ENCODE data around the gene ZNF385C. TPM values are rescaled to one million over a fixed set of nuclear protein-coding genes. Genes with fewer than 3 reads are reported as not detected.

ZNF385C gene
- total RNA-seq (2021; ENCODE audit: unreplicated experiment): 1.1 TPM
- 0.76 and 1.2 TPM in 2 replicates for polyA plus RNA-seq (2012)
- Bru-seq, nascent RNA: percentile 18 among the genes with signal in this experiment
- percentile 22 among the genes with signal in this experiment for BruChase-seq, experiment 1, labeled RNA remaining after a 6-hour chase
- percentile 26 among the genes with signal in this experiment for BruChase-seq, experiment 2, labeled RNA remaining after a 2-hour chase
- long read RNA-seq, partial matches to known transcripts: 0 of 1 reads
- long read RNA-seq, other reads (novel, unspliced or antisense): 1 of 1 reads

DNA sequence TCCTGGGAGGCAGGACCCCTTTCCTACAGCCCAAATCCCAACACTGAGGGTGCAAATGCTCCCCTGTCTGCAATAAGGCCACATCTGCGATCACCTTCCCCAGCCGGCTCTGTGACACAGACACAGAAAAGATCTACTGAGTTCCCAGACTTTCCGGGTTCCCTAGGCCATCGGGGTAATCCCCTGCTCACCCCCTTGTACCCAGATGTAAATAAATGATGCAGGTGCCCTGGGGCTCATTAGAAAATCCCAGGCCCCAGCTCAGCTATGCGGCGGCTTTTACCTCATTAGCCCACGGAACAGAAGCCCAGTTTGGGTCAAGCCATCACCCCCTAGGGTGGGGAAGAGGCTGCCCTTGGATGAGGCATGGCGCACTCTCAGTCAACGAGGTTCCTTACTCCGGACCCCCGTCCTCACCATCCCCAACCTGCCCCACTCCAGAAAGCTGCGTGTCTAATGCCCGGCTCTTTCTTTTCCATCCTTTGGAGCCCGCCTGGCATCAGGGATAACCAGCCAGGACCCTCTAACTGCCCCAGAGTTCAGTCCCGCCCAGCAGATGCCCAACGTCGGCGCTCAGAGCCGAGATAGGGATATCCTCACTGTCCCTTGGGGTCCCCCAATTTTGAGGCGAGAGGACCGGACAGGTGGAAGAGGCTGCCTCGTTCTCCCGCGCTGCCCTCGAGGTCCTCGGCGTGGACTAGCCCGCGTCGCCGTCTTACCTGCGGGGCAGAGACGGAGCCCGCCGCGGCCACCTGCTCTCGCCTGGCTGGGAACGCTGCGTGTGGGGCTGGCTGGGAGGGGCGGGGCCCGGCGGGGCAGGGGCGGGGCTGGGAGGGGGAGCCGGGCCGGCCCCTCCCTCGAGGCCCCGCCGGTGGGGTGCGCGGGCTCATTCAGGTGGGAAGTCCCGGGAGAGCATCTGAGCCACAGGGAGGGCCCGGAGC is at the start of gene ZNF385C:
TSS of gene ZNF385C (minus strand) at position 783 of the 941 bp plus-strand sequence. CDS start 35,417 bp downstream, outside the sequence.
- Histone ChIP-seq H3K4me2 (ENCODE audit: low read length) (no peak within 1 kb of the TSS), H3K9me3 (ENCODE audit: control insufficient read depth in 1 of 2, insufficient read depth in 1 of 2, low read depth in 1 of 2, low read length in 2 of 2) (no peaks in the 10 kb centered on the region), H3K4me1 (ENCODE audit: control insufficient read depth in 1 of 2, insufficient read depth in 2 of 2, low read length in 2 of 2) (peaks cover 0 to 8% of the 10 kb centered on the region in 2 experiments; a peak in 3 of 4 replicates), H3K9ac (ENCODE audit: low read length) (no peak within 1 kb of the TSS), H3K4me3 (replicated peaks in 1 of 2; ENCODE audit: low read depth in 1 of 2, low read length in 2 of 2) (no peak within 1 kb of the TSS), H2AFZ (ENCODE audit: low read depth, low read length, poor library complexity, severe bottlenecking) (no peak within 1 kb of the TSS), H3K79me2 (ENCODE audit: insufficient read depth, low read length) (no peaks in the 10 kb centered on the region), H4K20me1 (ENCODE audit: insufficient read depth) (no peaks in the 10 kb centered on the region), H3K27ac (ENCODE audit: low read depth, low read length) (no peak within 1 kb of the TSS), H3K27me3 (ENCODE audit: insufficient read depth, low read length) (no peaks in the 10 kb centered on the region), H3K9me2 (ENCODE audit: insufficient read depth) (no peaks in the 10 kb centered on the region), H3K36me3 (ENCODE audit: control insufficient read depth in 1 of 2, insufficient read depth in 2 of 2, low read length in 2 of 2) (no peaks in the 10 kb centered on the region)
- no TSS peak for BruUV-seq (replicated peaks)
- intact Hi-C loops (cut with micrococcal nuclease): no loop called here
- POLR2A ChIA-PET: interaction anchor here (0.8 kb wide), 1 partner anchor 9 kb away, joined by 3 read pairs; no protein-coding TSS in a partner anchor
- RAD21 ChIA-PET (ENCODE audit: low non-redundant PET in 1 of 2, low total read pairs in 2 of 2, uncharacterized antibody in 2 of 2, unreplicated experiment in 2 of 2): no interaction called here
- TF ChIP-seq ZNF274 (IDR thresholded peaks at IDR 0.05; ENCODE audit: low read depth, low read length): no peak
- TF ChIP-seq EZH2 (IDR thresholded peaks at IDR 0.05): no peak
- no peak for TF ChIP-seq ZFX (IDR thresholded peaks at IDR 0.05)
- no peak for TF ChIP-seq FOSL1 (IDR thresholded peaks at IDR 0.05; ENCODE audit: low read depth)
- no peak for TF ChIP-seq ZBTB33 (IDR thresholded peaks at IDR 0.05; ENCODE audit: extremely low read depth, insufficient replicate concordance, low read length)
- DNase-seq (ENCODE audit: low read depth, low spot score) (no peak), ATAC-seq (0 out of 2 replicates have a peak, but pooled peaks have one; percentile 32)
- CTCF ChIA-PET: interaction anchor here (0.6 to 0.8 kb wide), 3 partner anchors 30 to 432 kb away, joined by 3 read pairs; no protein-coding TSS in a partner anchor
